ENCODE measurements around the gene LMO1.

The LMO1 gene

DNA sequence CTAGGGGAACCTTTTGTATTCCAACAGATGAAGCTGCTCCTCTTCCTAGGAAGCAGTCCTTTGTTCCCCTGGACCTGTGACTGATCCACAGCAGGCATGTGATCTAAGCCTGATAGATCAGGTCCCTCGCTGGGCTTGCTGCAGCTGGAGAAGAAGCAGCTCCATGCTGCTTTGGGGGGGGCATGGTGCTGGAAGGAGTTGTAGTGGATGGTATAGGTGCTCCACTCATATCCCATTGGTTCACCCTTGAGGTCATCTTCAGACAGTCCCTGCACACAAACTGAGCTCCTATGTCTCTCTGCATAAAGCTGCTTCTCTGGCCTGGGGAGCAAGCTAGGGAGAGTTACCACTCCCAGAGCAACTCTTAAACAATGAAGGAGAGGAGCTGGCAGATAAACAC lies 85.4 kb downstream of the LMO1 start:
- no peak for ATAC-seq
- TF ChIP-seq ISL1 (CRISPR knock-in tag; IDR thresholded peaks at IDR 0.05), result no peak
- TF ChIP-seq ZC3H10 (CRISPR knock-in tag; IDR thresholded peaks at IDR 0.05), result no peak
- TF ChIP-seq CREB5 (CRISPR knock-in tag; IDR thresholded peaks at IDR 0.05; ENCODE audit: low read depth), result no peak
- no peak for TF ChIP-seq ZNF565 (CRISPR knock-in tag; conservative IDR thresholded peaks at IDR 0.05; ENCODE audit: low read depth)

GRCh38 chr11:8177136-8177535 lies 86.5 kb downstream of the LMO1 start:
- ATAC-seq, result no peak
- TF ChIP-seq ARNTL (CRISPR knock-in tag; IDR thresholded peaks at IDR 0.05; ENCODE audit: borderline replicate concordance, low read depth) (no peak), ZNF565 (CRISPR knock-in tag; conservative IDR thresholded peaks at IDR 0.05; ENCODE audit: low read depth) (no peak), OSR1 (CRISPR knock-in tag; IDR thresholded peaks at IDR 0.05) (no peak), PATZ1 (CRISPR knock-in tag; IDR thresholded peaks at IDR 0.05; ENCODE audit: borderline replicate concordance) (no peak), ZFP3 (CRISPR knock-in tag; IDR thresholded peaks at IDR 0.05) (no peak), ZNF70 (CRISPR knock-in tag; IDR thresholded peaks at IDR 0.05) (no peak), ISL1 (CRISPR knock-in tag; IDR thresholded peaks at IDR 0.05) (no peak), ZNF8 (CRISPR knock-in tag; IDR thresholded peaks at IDR 0.05) (no peak)
- TF ChIP-seq, protein P1, sequence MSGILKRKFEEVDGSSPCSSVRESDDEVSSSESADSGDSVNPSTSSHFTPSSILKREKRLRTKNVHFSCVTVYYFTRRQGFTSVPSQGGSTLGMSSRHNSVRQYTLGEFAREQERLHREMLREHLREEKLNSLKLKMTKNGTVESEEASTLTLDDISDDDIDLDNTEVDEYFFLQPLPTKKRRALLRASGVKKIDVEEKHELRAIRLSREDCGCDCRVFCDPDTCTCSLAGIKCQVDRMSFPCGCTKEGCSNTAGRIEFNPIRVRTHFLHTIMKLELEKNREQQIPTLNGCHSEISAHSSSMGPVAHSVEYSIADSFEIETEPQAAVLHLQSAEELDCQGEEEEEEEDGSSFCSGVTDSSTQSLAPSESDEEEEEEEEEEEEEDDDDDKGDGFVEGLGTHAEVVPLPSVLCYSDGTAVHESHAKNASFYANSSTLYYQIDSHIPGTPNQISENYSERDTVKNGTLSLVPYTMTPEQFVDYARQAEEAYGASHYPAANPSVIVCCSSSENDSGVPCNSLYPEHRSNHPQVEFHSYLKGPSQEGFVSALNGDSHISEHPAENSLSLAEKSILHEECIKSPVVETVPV (CRISPR knock-in tag; IDR thresholded peaks at IDR 0.05), result no peak
- TF ChIP-seq, protein P2, sequence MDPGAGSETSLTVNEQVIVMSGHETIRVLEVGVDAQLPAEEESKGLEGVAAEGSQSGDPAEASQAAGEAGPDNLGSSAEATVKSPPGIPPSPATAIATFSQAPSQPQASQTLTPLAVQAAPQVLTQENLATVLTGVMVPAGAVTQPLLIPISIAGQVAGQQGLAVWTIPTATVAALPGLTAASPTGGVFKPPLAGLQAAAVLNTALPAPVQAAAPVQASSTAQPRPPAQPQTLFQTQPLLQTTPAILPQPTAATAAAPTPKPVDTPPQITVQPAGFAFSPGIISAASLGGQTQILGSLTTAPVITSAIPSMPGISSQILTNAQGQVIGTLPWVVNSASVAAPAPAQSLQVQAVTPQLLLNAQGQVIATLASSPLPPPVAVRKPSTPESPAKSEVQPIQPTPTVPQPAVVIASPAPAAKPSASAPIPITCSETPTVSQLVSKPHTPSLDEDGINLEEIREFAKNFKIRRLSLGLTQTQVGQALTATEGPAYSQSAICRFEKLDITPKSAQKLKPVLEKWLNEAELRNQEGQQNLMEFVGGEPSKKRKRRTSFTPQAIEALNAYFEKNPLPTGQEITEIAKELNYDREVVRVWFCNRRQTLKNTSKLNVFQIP (CRISPR knock-in tag; IDR thresholded peaks at IDR 0.05; ENCODE audit: borderline replicate concordance, low read depth), result no peak

Measured in SK-N-SH treated with all-trans-retinoic acid at 6 μM for 48 hours (cell line).